ENCODE measurements around the gene NPHS1.

GRCh38 chr19:35860436-35860817 lies 8.1 kb upstream of the NPHS1 start:
- no peak for TF ChIP-seq POLR2A (IDR thresholded peaks at IDR 0.05)
- no peak for TF ChIP-seq CTCF (IDR thresholded peaks at IDR 0.05)
